GM21576 (cell line): ENCODE measurements around the gene XG.
"Not testable (repeated sequence)": the region's sequence is repeated elsewhere in the genome, so short reads cannot be mapped to it uniquely, and the experiment has no call there.

Source experiments
- ATAC-seq: cut with Tn5 transposase; IDR thresholded peaks from one replicate; pipeline ENCODE4 v1.9.1; 2021; ENCODE audit warnings: mild to moderate bottlenecking, moderate library complexity; ENCODE audit not compliant: unreplicated experiment

XG gene, protein sequence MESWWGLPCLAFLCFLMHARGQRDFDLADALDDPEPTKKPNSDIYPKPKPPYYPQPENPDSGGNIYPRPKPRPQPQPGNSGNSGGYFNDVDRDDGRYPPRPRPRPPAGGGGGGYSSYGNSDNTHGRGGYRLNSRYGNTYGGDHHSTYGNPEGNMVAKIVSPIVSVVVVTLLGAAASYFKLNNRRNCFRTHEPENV

DNA sequence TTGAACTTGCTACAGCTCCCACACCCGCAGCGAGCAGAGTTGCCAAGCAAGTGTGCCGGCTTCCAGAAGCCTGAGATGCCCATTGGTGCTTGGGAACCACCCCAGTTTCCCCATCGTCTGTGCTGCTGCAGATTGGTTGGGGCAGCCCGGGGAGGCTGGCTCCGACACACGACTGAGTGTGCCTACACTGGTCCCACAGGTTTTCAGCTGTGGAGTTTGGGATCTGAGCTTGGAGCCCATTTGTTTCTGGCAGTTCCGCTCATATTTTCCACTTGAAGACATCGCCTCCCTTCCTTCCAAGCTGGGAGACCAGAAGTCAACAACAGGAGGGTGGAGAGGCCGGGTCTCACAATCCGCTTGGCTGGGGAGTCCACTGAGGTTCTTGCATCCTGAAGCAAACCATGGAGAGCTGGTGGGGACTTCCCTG lies at the start of gene XG:
XG (plus strand) TSS at position 167 of the 427 bp plus-strand sequence; CDS start at position 402, 235 bp downstream.
- ATAC-seq = not testable (repeated sequence)

DNA sequence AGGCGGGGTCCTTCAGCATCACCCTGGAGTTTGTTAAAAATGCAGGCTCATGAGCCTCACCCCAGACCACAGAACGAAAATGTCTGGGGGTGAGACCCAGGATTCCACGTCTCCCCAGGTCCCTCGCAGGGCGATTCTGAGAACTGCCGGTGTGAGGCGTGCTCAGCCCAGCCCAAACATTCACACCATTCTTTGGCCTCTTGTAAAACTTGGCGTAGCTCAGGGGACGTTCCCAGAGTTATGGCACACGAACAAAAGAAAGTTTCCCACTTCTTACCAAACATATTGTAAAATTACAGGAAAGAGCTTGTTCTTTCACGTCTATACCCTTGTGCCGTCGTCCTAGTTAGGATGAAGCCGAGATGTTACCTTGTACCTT lies 47.9 kb upstream of the XG start:
- ATAC-seq = no peak

DNA sequence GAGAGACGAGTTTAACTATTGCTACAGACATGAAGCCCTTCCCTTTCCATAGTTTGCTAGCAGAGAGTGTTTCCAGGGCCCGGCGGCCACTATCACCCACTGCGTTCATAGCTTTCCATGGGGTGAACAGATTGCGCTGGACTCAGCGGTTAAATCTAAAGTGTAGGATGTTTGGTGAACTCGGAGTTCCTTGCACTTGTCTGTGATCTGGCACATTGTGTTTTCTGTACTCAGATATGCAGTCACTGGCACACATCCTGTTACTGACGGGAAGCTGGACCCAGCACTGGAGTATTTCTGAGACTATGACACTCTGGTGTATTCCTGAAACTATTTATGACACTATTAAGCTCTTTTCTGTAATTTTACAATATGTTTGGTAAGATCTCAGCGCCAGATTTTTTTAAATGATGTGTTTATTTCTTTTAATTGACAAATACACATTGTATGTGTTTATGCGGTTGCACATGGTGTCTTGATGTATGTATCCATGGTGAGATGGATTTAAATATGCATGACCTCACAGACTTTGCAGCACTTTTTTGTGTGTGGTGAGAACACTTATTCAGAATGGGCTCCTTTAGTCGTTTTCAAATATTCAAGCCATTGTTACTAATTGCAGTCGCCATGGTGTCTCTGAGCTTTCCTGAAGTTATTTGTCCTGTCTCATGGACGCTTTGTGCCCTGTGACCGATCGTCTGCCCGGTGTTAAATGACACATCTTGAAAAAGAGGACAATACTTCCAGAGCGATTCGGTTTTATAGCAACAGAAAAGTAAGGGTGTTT lies 46.6 kb upstream of the XG start:
- ATAC-seq = no peak

DNA sequence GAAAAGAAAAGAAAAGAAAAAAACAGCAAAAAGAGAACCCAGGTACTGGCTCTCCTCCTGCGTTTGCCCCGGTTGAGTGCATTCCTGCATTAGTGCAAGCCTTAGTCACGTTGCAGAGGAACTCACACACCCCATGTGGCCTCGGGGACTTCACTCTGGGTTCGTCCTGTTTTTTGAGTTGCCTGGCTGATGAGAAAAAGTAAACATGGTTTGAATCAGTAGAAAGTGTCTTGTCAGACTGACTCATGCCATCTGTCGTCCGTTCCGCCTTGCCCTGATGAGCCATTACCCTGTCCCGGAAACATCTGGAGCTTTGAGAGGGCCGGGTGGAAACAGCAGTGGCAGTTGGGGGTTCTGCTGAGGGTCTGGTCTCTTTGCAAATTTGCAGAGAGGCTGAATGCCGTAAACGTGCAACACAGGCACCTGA lies 44.5 kb upstream of the XG start:
- peak; percentile 95 for ATAC-seq

DNA sequence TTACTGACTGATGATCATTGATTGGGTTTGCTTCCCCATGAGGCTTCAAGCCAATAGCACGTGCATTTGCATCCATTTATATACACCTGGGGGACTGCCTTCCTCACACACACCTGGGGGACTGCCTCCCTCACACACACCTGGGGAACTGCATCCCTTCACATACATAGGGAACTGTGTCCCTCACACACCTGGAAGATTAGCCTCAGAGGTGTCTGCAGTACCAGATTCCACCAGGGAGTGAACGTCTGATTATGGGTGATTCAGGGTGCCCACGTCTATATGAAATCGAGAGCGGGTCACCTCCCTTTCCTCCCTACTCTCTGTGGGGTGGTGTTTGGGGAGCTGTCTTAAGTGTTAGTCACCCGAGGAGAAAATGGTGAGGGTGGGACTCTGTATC lies 43.8 kb upstream of the XG start:
- ATAC-seq = no peak

DNA sequence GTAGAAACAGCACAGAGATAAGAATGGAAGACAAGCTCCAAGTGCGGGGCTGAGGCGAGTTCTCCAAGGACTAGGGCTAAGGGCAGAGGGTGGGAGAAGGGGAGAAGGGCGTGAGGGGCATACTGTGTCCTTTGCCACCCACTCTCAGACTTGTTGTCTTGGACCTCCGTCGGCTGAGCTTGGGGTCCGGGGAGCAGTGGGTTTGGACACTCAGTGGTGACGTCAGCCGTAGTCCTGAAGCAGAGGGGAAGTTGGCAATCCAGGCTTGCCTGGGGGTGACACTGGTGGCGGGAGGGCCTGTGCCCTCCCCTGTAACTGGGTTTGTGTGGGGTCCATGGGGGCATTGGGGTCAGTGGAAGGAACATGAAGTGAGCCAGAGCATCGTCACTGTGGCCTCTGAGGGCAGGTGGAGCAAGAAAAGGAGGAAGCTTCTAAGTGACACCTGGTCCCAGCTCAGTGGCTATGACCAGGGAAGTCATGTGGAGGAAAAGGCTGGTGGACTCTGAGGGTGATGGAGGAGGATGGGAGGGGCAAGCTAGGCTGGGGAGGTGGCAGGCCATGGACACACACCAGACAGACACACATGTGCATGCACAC lies 43.1 kb upstream of the XG start:
- ATAC-seq = no peak

DNA sequence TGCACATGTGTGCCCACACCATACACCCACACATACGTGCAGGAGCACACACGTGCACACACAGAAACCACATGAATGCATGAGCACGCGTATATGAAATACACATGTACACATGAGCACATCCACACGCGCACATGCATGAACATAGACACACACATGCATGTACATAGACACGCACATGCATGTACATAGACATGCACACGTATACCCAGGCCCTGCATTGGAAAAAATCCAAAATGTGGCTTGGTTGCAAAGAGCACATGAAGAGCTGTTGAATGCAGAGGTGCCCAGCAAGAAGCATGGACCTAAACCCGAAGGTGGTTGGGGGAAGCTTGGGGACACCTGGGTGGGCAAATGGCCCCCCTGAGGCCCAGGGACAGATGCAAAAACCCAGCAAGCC lies 42.3 kb upstream of the XG start:
- ATAC-seq = no peak

DNA sequence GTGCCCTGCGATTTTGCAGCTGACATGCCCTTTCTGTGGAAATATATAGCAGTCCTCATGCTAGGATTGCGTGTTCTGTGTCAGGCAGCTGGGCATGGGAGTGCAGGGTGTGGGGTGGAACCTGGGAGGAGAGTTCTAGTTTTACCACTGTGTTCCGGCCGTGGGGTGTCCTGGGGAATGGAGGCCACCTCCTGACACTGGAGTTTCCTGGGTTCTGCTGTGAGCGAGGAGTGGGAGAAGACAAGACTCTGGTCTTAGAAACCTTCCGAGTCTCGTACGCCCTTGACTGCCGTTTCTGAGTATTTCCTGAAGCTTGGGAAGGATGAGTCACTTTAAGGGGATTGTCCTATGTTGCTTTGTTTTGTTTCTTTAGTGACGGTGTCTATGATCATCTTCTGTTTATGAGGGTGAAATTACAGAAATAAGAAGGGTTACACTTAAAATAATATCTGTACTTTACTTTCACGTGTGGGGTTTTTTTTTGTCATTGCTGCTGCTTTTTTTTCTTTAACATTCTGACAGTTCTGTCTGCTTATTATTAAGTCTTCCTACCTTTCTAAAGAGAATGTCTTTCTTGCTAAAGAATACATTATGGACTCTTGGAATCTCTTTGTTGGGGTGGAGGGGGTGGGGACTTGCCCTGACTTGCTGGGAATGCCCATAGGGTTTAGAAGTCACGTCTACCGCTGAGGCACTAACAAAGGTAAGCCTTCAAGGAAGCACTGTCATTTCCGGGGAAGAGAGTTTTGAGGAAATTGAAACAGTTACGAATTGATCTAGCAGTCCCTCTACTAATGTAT lies 41.6 kb upstream of the XG start:
- no peak for ATAC-seq

DNA sequence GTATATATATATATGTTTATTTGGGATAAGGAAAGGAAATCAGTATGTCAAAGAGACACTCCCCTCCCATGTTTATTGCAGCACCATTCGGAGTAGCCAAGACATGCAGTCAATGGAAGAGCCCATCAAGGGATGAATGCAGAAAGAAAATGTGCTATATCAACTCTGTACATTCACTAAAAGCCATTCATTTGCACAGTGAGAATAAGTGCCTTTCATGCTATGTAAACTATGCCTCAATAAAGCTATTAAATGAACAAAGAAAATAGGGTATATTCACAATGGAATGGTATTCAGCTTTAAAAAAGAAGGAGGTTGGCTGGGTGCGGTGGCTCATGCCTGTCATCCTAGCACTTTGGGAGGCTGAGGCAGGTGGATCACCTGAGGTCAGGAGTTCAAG lies 40.4 kb upstream of the XG start:
- ATAC-seq = no peak

DNA sequence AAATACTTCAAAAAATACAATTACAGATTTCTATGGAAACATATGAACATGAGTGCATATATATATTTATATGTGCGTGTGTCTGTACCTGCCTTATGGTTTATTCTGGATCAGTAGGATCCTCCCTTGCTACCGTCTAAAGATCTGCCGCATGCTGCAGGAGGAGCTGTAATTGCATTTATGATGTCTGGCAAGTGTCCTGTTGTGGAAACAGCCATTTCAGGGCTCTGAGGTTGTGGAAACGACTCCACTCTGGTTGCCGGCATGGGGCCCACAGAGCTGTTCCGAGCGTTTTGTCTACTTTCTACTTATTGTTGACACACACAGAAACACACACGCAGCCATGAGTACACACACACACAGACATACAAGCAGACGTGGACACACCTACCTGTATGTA lies 39.4 kb upstream of the XG start:
- ATAC-seq = no peak

DNA sequence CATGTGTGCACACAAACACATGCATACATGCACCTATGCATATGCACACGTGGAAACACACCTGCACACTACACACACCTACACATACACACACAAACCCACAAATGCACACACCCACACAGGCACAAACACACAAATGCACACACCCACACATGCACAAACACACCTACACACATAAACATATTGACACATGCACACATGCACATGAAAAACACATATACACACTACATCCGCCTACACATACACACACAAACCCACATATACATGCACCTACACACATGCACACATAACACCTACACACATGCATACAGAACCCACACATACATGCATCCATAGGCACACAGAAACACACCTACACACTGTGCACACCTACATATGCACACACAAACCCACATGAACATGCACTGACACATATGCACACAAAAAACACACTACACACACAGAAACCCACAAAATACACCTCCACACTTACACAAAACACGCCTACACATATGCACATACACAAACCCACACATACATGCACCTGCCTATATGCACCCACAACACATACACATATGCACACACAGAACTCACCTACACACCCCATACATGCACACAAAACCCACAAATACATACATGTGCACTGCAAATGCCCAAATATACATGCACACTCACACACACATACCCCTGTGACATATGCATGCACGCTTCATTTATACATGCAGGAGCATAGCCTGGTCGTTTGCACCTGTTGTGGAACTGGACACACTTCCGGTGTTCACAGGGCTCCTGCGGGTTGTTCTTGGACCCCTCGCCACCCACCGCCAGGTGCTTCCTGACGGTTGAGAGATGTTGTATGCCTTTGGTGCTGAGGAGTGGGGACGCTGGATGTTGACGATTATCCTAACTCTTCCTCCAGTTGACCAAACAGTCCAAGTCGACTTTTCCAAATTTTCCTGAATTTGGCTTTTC lies 38.7 kb upstream of the XG start:
- ATAC-seq = no peak

DNA sequence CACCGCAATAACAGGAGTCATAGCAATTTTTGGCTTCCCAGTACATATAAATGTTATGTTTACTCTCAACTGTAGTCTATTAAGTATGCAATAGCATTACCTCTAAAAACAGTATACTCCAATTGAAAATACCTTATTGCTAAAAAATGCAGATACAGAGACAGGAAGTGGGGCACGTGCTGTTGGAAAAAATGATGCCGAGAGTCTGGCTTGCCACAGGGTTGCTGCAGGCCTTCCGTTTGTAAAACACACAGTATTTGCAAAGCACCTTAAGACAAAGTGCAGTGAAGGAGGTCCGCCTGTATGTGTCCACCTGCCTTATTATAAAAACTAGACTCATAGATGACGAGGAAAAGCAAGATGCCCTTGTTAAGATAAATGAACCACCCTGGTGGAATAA lies 37.3 kb upstream of the XG start:
- ATAC-seq = no peak

DNA sequence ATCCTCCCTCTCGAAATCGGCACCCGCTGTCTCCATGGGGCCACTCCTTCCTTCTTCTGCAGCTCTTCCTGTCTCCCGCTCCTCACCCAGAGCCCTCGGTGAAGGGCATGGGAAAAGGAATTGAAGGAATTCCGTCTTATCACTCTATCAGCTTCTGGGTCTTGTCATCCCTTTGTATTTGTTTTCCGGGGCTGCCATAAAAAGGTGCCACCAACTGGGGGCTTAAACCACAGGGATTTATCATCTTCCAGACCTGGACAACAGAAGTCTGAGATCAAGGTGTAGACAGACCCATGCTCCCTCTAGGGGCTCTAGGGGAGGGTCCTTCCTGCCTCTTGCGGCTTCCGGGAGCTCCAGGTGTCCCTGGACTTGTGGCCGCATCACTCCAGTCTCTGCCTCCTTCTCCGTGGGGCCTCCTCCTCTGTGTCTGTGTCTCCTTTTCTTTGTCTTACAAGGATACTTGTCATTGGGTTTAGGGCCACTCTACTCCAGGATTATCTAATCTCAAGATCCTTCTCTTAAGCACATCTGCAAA lies 36.7 kb upstream of the XG start:
- no peak for ATAC-seq

DNA sequence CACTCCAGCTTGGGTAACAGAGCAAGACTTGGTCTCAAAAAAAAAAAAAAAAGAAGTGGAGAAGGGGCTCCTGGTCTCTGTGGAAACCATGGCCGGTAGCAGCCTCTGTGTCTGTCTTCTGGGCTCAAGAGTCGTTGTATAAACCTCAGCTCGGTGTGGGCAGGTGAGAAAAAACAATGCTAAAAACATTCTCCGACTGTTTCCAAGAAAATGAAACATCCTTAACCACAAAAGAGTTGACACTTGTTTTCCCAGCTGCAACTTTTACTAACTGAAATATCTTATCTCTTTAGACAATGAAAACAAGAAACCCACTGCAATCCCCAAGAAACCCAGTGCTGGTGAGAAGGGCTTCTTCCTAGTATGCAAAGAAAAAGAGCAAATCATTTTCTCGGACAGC lies 34.5 kb upstream of the XG start:
- no peak for ATAC-seq

DNA sequence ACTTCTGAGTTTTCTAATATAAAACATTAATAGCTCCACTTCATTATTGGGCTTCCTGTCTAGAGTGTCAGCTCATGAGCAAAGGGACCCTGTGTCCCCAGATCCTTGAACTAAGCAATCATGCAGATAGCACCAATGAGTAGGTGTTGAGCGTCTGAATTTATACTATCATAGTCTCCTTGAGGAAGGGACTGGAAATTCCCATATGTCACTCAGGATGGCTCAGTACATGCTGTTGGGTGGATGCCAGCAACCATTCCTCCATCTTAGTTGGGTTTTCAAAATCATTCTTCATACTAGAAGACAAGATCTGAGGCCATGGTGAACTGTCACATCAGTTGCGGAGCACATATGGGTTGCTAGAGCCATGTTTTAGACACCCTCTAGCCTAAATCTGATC lies 33.0 kb upstream of the XG start:
- no peak for ATAC-seq

DNA sequence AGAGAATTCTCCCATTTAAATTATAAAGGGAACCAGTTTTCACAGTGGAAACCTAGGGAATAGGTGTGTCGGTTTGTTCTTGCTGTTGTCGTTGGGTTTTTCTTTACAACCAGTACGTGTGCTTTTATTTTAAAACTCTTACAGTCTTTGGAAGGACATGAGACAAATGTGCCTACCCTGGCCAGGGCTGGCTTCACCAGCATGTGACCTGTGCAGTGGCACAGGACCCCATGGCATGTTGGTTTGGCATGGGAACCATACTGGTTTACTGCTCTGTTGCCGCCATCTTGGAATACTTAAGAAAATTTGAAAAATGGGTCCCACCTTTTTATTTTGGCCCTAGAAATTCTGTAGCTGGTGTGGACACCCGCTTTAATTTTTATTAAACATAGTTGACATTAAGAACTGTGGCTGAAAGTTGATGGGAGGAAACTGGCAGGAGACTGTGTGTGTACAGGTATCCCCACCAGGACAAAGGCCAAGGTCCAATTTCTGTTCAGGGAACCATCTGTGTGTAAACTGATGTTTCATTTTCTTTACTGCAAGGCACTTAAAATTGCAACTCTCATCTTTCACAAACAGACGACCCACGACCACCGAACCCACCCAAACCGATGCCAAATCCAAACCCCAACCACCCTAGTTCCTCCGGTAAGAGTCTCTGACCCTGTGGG lies 31.9 kb upstream of the XG start:
- no peak for ATAC-seq

DNA sequence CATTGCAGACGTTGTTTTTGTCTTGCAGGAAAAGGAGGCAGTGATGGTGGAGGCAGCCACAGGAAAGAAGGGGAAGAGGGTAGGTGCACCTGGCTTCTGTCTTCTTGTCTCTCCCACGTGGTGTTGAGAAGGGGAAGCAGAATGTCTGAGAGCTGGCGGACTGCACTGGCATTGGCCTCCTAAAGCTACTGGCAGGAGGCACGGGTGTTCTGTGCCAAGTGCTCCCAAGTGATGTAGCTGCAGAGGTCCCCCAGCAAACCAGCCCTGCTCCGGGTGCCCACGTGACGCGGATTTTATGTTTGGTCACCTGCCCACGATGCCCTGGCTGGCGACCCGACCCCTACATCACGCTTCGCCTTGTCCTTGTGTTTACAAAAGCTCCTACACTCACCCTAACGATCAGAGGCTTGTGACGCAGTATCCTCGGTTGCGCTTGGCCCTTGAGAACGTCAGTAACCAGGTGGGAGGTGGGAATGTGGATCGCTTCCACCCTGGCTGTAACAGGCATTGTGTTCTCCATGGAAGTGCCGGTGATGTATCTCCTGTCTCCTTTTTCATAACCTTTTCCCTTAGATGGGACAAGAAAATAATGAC lies 28.5 kb upstream of the XG start:
- ATAC-seq = no peak

DNA sequence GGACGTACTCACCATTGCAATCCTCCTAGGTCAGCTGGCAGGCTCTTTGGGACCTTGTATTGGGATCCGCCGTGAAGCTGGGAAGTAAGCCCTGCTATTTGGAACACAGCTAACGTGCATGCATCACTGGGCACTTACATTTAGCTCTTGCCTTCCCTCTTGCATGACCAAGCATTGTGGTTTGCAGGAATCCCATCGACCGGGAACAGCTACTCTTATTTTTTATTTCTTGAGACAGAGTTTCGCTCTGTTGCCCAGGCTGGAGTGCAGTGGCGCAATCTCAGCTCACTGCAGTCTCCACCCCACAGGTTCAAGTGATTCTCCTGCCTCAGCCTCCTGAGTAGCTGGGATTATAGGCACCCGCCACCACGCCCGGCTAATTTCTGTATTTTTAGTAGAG lies 24.6 kb upstream of the XG start:
- ATAC-seq = not testable (repeated sequence)

DNA sequence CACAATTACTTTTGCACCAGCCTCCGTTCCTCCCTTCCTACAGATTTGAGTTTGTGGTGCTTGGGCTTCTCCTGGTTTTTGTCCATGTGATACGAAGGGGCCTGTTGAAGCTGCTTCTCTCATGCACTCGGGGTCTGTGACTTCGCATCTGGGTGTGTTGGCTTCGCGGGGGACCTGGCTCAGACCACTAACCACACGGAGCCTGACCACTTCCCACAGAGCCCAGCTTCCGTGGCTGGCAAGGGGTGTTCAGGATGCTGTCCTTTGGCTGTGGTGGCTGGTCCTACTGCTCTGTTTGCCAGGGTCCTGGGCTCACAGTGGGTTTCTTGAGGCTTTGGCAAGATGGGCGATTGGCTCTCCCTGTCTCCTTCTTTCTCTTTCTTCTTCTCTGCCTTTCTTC lies 19.8 kb upstream of the XG start:
- ATAC-seq = no peak
